Stimulated activated naive B cell treated with anti-CD40 and anti-IgM and Interleukin-4, amounts not matched to agents 10 μg/mL and 1 μg/mL and 100 μg/mL, for 72 hours (primary cell): ENCODE measurements around the gene KIAA0930.
"Not testable (repeated sequence)": the region's sequence is repeated elsewhere in the genome, so short reads cannot be mapped to it uniquely, and the experiment has no call there.

ENCODE experiments used
- ATAC-seq, 2 donors: fragments of 150-1000 bp; cut with Tn5 transposase; replicated peaks; 2 replicates each; pipeline ENCODE4 v1.10.0; 2021; ENCODE audit warnings: moderate library complexity in 1 of 2
- DNase-seq: peaks from one replicate; pipeline ENCODE4 v3.0.0; 2021
- H3K27ac Mint-ChIP-seq: one replicate; pipeline ENCODE4 v1.8.0; 2022; ENCODE audit warnings: mild to moderate bottlenecking, mixed read lengths
- H3K27me3 Mint-ChIP-seq, 2 donors: one replicate each; pipeline ENCODE4 v1.8.0; 2022; ENCODE audit warnings: mixed read lengths in 2 of 2
- H3K36me3 Mint-ChIP-seq, 2 donors: one replicate each; pipeline ENCODE4 v1.8.0; 2022; ENCODE audit warnings: mixed read lengths in 2 of 2, mild to moderate bottlenecking in 1 of 2
- H3K4me1 Mint-ChIP-seq, 2 donors: one replicate each; pipeline ENCODE4 v1.8.0; 2022; ENCODE audit warnings: mixed read lengths in 2 of 2, mild to moderate bottlenecking in 1 of 2
- H3K4me3 Mint-ChIP-seq, 2 donors: one replicate each; pipeline ENCODE4 v1.8.0; 2022; ENCODE audit warnings: mild to moderate bottlenecking in 2 of 2, mixed read lengths in 2 of 2, moderate library complexity in 1 of 2
- H3K9me3 Mint-ChIP-seq, 2 donors: one replicate each; pipeline ENCODE4 v1.8.0; 2022; ENCODE audit warnings: mixed read lengths in 2 of 2, mild to moderate bottlenecking in 1 of 2

KIAA0930 gene

DNA sequence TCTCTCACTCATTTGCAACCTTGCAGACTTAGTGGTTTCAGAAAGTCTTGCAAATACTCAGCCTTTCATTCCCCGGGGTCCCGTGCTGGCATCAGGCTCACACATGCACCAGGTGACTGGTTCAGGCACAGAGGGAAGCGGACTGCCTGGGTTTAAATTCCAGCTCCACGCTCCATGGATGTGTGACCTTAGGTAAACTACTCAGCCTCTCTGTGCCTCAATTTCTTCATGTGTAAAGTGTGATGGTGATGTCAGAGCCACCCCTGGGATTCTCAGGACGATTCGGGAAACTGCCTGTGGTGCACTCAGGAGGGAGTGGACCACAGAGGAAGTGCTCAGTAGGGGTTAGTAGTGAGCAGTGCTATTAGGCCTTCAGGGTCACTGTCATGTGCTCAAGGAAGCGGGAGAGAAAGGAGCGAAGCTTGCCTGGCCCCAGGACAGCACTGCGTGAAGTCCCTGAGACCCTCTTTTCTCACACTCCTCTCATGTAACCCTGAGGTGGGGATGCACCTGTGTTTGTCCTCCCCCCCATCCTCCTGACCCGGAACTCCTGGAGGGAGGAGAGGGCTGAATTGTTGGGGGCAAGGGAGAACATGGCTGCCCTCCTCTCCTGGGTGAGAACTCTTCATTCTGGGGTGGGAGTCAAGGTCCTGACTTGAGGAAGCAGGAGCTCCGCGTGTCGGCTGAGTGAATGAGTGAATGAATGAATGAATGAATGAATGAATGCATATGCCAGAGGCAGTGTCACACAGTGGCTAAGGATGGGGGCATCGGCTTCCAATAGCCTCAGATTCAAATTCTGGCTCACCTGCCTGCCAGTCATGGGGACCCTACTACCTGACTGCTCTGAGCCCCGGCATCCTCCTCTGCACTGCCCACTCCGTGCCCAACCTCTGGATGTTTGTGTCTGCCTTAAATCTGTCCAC, 29.7 kb upstream of the KIAA0930 start:
- peaks cover 16 to 36% of the 10 kb centered on the region in 2 donors for H3K27me3 Mint-ChIP-seq
- H3K27ac Mint-ChIP-seq: no peak overlapping the region
- no peak for DNase-seq
- no peak overlapping the region for H3K4me3 Mint-ChIP-seq
- no peak for ATAC-seq
- H3K36me3 Mint-ChIP-seq: no peaks in the 10 kb centered on the region
- no peaks in the 10 kb centered on the region for H3K9me3 Mint-ChIP-seq
- H3K4me1 Mint-ChIP-seq: peaks cover 12% of the 10 kb centered on the region in 2 donors

GRCh38 chr22:45268958-45269844, 28.5 kb upstream of the KIAA0930 start:
- no peaks in the 10 kb centered on the region for H3K9me3 Mint-ChIP-seq
- DNase-seq (peak; percentile 67), ATAC-seq (peak; percentile 88 to 92)
- peak overlapping the region; percentile 26 for H3K27ac Mint-ChIP-seq
- H3K4me1 Mint-ChIP-seq: peaks cover 13 to 15% of the 10 kb centered on the region in 2 donors
- H3K4me3 Mint-ChIP-seq: peak overlapping the region; percentile 81 to 88
- H3K36me3 Mint-ChIP-seq: no peaks in the 10 kb centered on the region
- H3K27me3 Mint-ChIP-seq: peaks cover 16 to 30% of the 10 kb centered on the region in 2 donors

- Mint-ChIP-seq H3K4me3 (peak overlapping the region; percentile 81 to 88), H3K27me3 (peaks cover 12 to 22% of the 10 kb centered on the region in 2 donors), H3K4me1 (peaks cover 20 to 23% of the 10 kb centered on the region in 2 donors), H3K27ac (no peak overlapping the region), H3K36me3 (no peaks in the 10 kb centered on the region), H3K9me3 (no peaks in the 10 kb centered on the region)
- DNase-seq (no peak), ATAC-seq (peak in 1 of 2 donors; percentile 3)
Measured at GRCh38 chr22:45268167-45268957, 27.7 kb upstream of the KIAA0930 start.

GRCh38 chr22:45265535-45265934, 24.8 kb upstream of the KIAA0930 start:
- H3K4me1 Mint-ChIP-seq: peaks cover 41 to 49% of the 10 kb centered on the region in 2 donors
- H3K36me3 Mint-ChIP-seq: no peaks in the 10 kb centered on the region
- H3K27ac Mint-ChIP-seq: no peak overlapping the region
- DNase-seq (no peak), ATAC-seq (no peak)
- H3K4me3 Mint-ChIP-seq: no peak overlapping the region
- no peaks in the 10 kb centered on the region for H3K9me3 Mint-ChIP-seq
- H3K27me3 Mint-ChIP-seq: peaks cover 5 to 11% of the 10 kb centered on the region in 2 donors

GRCh38 chr22:45263463-45264269, 23.0 kb upstream of the KIAA0930 start:
- peaks cover 6 to 7% of the 10 kb centered on the region in 2 donors for H3K27me3 Mint-ChIP-seq
- peaks cover 44 to 52% of the 10 kb centered on the region in 2 donors for H3K4me1 Mint-ChIP-seq
- no peaks in the 10 kb centered on the region for H3K36me3 Mint-ChIP-seq
- H3K4me3 Mint-ChIP-seq: peak overlapping the region; percentile 66 to 75
- ATAC-seq (peak; percentile 96), DNase-seq (peak; percentile 90)
- H3K9me3 Mint-ChIP-seq: no peaks in the 10 kb centered on the region
- peak overlapping the region; percentile 68 for H3K27ac Mint-ChIP-seq

DNA sequence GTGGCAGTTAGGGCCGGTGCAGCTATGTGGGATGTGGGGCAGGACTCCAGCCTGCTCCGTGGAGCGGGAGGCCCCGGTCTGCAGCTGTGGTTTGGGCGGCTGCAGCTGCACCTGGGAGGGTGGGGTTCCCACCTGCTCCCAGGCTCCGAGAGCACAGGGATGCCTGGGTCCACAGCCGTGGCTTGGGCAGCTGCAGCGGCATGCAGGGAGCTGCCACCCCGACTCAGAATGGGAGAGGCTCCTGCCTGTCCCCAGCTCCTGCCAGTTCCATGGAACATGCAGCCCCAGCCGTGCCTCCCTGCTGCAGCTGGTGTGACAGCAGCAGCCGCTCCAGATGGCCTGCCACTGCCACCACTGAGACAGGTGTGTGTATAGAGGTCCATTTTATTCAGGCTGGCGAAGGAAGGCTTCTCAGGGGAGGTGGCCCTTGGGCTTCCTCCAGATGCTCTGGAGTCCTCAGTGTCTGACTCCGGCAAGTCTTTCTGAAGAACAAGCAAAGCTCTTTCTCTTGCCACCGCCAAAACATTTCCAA, 22.3 kb upstream of the KIAA0930 start:
- peak overlapping the region; percentile 80 for H3K27ac Mint-ChIP-seq
- no peaks in the 10 kb centered on the region for H3K36me3 Mint-ChIP-seq
- no peaks in the 10 kb centered on the region for H3K9me3 Mint-ChIP-seq
- peak overlapping the region; percentile 66 to 75 for H3K4me3 Mint-ChIP-seq
- ATAC-seq (peak; percentile 20 to 26), DNase-seq (no peak)
- H3K27me3 Mint-ChIP-seq: peaks cover 6 to 7% of the 10 kb centered on the region in 2 donors
- peaks cover 42 to 52% of the 10 kb centered on the region in 2 donors for H3K4me1 Mint-ChIP-seq

- peaks cover 6 to 7% of the 10 kb centered on the region in 2 donors for H3K27me3 Mint-ChIP-seq
- H3K4me3 Mint-ChIP-seq: peak overlapping the region; percentile 48 to 75
- H3K4me1 Mint-ChIP-seq: peaks cover 41 to 54% of the 10 kb centered on the region in 2 donors
- ATAC-seq (no peak), DNase-seq (no peak)
- no peaks in the 10 kb centered on the region for H3K36me3 Mint-ChIP-seq
- no peaks in the 10 kb centered on the region for H3K9me3 Mint-ChIP-seq
- H3K27ac Mint-ChIP-seq: peak overlapping the region; percentile 80
Measured at GRCh38 chr22:45262195-45262930, 21.7 kb upstream of the KIAA0930 start.

DNA sequence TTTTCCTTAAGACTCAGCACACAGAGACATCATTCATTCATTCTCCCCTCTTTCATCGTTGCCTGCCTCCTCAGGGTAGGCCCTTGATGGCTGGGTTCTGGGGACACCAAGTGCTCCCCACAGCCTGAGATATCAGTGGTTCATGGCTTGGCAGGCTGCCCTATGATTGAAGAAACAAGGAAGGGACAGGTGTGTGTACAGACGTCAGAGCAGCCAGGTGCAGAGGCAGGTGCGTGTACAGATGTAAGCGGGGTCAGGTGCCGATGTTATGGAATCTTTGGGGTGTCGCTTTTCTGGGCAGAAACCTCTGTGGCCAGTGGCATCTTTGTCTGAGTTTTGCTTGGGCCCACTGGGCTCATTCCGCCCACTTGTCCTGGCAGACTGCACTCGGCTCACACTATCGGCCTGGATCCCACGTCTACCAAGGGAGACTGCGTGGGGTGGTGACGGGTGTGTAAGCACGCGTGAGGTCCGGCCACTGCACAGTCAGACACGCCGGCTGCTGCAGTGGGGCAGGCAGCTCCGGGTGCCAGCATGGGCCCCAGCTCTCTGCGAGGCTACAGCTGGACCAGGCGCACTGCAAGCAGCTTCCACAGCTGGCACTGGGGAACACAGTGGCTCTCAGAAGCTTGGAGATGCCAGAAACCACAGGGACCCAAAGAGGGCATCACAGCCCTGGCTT, 20.9 kb upstream of the KIAA0930 start:
- no peak for DNase-seq
- no peak for ATAC-seq
- H3K4me1 Mint-ChIP-seq: peaks cover 41 to 57% of the 10 kb centered on the region in 2 donors
- no peaks in the 10 kb centered on the region for H3K9me3 Mint-ChIP-seq
- H3K36me3 Mint-ChIP-seq: no peaks in the 10 kb centered on the region
- H3K27ac Mint-ChIP-seq: peak overlapping the region; percentile 75
- H3K4me3 Mint-ChIP-seq: peak overlapping the region in 1 of 2 donors; percentile 28
- H3K27me3 Mint-ChIP-seq: peaks cover 6 to 7% of the 10 kb centered on the region in 2 donors

DNA sequence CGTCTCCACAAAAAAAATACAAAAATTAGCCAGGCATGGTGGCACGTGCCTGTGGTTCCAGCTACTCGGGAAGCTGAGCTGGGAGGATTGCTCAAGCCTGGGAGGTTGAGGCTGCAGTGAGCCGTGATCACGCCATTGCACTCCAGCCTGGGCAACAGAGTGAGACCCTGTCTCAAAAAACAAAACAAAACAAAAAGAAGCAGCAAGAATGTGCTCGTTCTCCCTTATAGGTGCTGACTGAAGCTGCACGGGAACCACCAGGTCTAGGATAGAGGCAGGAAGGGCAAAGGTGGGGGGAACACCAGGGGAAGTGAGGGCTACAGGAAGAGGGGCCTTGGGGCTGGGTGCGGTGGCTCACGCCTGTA, 19.7 kb upstream of the KIAA0930 start:
- Mint-ChIP-seq H3K27ac (peak overlapping the region; percentile 31), H3K4me1 (peaks cover 37 to 52% of the 10 kb centered on the region in 2 donors)
- not testable (repeated sequence) for H3K9me3 Mint-ChIP-seq, ATAC-seq, DNase-seq, H3K27me3 Mint-ChIP-seq, H3K36me3 Mint-ChIP-seq, H3K4me3 Mint-ChIP-seq

DNA sequence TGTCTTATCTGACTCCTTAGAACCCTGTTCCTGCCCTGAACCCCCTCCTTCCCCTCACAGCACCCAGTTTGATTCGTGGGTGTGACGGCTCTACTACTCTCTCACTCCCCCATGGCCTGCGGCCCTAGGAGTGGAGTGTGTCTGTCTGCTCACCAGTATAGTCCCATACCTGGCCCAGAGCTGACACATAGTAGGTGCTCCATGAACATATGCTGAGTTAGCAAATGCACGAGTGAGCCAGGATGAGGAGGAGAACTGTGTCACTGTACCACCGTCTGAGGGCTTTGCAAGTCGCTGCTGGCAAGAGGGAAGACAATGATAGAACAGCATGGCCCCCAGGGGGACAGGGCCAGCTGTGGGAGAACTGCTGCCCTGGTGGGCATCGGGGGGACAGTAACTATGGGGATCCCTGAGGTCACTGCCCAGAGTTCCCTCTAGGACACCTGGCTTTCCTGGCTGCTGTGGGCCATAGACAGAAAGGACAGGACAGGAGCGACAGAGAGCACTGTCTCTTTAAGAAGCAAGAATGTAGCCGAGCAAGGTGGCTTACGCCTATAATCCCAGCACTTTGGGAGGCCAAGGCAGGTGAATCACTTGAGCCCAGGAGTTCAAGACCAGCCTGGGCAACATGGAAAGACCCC, 19.2 kb upstream of the KIAA0930 start:
- Mint-ChIP-seq H3K9me3 (no peaks in the 10 kb centered on the region), H3K27me3 (peaks cover 6 to 7% of the 10 kb centered on the region in 2 donors), H3K4me1 (peaks cover 40 to 54% of the 10 kb centered on the region in 2 donors), H3K27ac (no peak overlapping the region), H3K4me3 (no peak overlapping the region), H3K36me3 (no peaks in the 10 kb centered on the region)
- no peak for DNase-seq
- no peak for ATAC-seq

- H3K27ac Mint-ChIP-seq, ATAC-seq, H3K9me3 Mint-ChIP-seq, H3K4me3 Mint-ChIP-seq, DNase-seq, H3K27me3 Mint-ChIP-seq, H3K36me3 Mint-ChIP-seq: not testable (repeated sequence)
- peaks cover 31 to 44% of the 10 kb centered on the region in 2 donors for H3K4me1 Mint-ChIP-seq
Measured at GRCh38 chr22:45257941-45258340, 17.2 kb upstream of the KIAA0930 start.
